ENCODE measurements around the gene FAM3C. TPM values are rescaled to one million over a fixed set of nuclear protein-coding genes. Genes with fewer than 3 reads are reported as not detected.

The FAM3C gene
- total and polyA plus RNA-seq, 2 of the 4 experiments (the other 2 are of a cell fraction) = 11.5 to 45.8 TPM

- H3K4me3 ChIP-seq (ENCODE audit: insufficient read depth, low read depth, low read length) = no peak overlapping the region
- in situ Hi-C loops (cut with MboI; ENCODE audit: low sequenced_read_pairs) (no loop called here), dilution Hi-C loops (cut with HindIII; ENCODE audit: low sequenced_read_pairs, unreplicated experiment) (no loop called here), intact Hi-C loops (cut with micrococcal nuclease) (no loop called here)
- H2AFZ ChIP-seq (replicated peaks; ENCODE audit: low read length, poor library complexity) = no peak overlapping the region
- no peak overlapping the region for H4K91ac ChIP-seq (ENCODE audit: insufficient read depth, low read depth, low read length)
- no peak overlapping the region for H4K5ac ChIP-seq (ENCODE audit: low read depth, low read length)
- no peak overlapping the region for H3K18ac ChIP-seq (ENCODE audit: low read depth, low read length)
- no peak for TF ChIP-seq FOS (IDR thresholded peaks at IDR 0.05; ENCODE audit: low read depth, low read length)
- TF ChIP-seq RCOR1 (IDR thresholded peaks at IDR 0.05; ENCODE audit: insufficient replicate concordance, low read length) = no peak
- TF ChIP-seq ELK1 (IDR thresholded peaks at IDR 0.05; ENCODE audit: borderline replicate concordance, low read depth, low read length) = no peak
- TF ChIP-seq CEBPB (IDR thresholded peaks at IDR 0.05; ENCODE audit: low read depth, low read length) = no peak
- TF ChIP-seq NFE2L2 (IDR thresholded peaks at IDR 0.05; ENCODE audit: low read depth, low read length) = no peak
- TF ChIP-seq MXI1 (IDR thresholded peaks at IDR 0.05; ENCODE audit: borderline replicate concordance, low read depth, low read length) = no peak
- TF ChIP-seq CHD1 (IDR thresholded peaks at IDR 0.05; ENCODE audit: low read depth, low read length) = no peak
- no peak for TF ChIP-seq RFX5 (IDR thresholded peaks at IDR 0.05; ENCODE audit: low read depth, low read length)
- TF ChIP-seq MAFK (IDR thresholded peaks at IDR 0.05; ENCODE audit: low read depth, low read length) = no peak
- no peak for TF ChIP-seq BHLHE40 (IDR thresholded peaks at IDR 0.05; ENCODE audit: low read depth, low read length)
- TF ChIP-seq USF2 (IDR thresholded peaks at IDR 0.05; ENCODE audit: low read depth, low read length) = no peak
- no peak for TF ChIP-seq CTCF (conservative IDR thresholded peaks at IDR 0.05; ENCODE audit: low read depth, low read length)
- no TSS peak for BruUV-seq (replicated peaks)
- H2AK5ac ChIP-seq (ENCODE audit: low read depth, low read length) = no peak overlapping the region
- H3K9me3 ChIP-seq (ENCODE audit: control insufficient read depth, insufficient read depth, low read length) = no peaks in the 10 kb centered on the region
- H3K9me1 ChIP-seq (ENCODE audit: insufficient read depth, low read length) = no peaks in the 10 kb centered on the region
- no peak overlapping the region for H2BK5ac ChIP-seq (ENCODE audit: low read depth, low read length, poor library complexity, severe bottlenecking)
- WGBS, 2 experiments (ENCODE audit: extremely low coverage in 2 of 2, insufficient read length in 1 of 2) = 20% methylated on average over 1 of the region's 5 CpGs; no CpG with 5 or more reads in 1 of the 2 experiments
- H3K79me1 ChIP-seq (ENCODE audit: low read depth in 1 of 2, low read length in 2 of 2) = no peaks in the 10 kb centered on the region
- H4K8ac ChIP-seq (ENCODE audit: low read depth in 2 of 2, low read length in 2 of 2) = no peak overlapping the region
- ATAC-seq (ENCODE audit: low read depth) = no peak
- no peak overlapping the region for H3K9ac ChIP-seq (ENCODE audit: low read depth, low read length)
- H3K23ac ChIP-seq (ENCODE audit: low read depth, low read length) = no peak overlapping the region
- no peak for DNase-seq
- H3K4me1 ChIP-seq (ENCODE audit: control insufficient read depth, insufficient read depth, low read length) = no peaks in the 10 kb centered on the region
- H2AK9ac ChIP-seq (replicated peaks; ENCODE audit: low read depth, low read length, poor library complexity) = no peak overlapping the region
- no peak overlapping the region for H2BK20ac ChIP-seq (ENCODE audit: low read depth, low read length)
- H3K27me3 ChIP-seq (ENCODE audit: control insufficient read depth, insufficient read depth, low read length) = peaks cover 5% of the 10 kb centered on the region
- H3K4ac ChIP-seq (ENCODE audit: low read depth, low read length) = no peak overlapping the region
- no peak overlapping the region for H2BK120ac ChIP-seq (ENCODE audit: low read depth, low read length)
- POLR2A ChIA-PET (ENCODE audit: unreplicated experiment) = no interaction called here
- H2BK15ac ChIP-seq (ENCODE audit: low read depth, low read length) = no peak overlapping the region
- no peaks in the 10 kb centered on the region for H3K36me3 ChIP-seq (ENCODE audit: control insufficient read depth, insufficient read depth, low read length)
- H3K14ac ChIP-seq (replicated peaks; ENCODE audit: low read depth, low read length) = no peak overlapping the region
- H4K20me1 ChIP-seq (ENCODE audit: insufficient read depth, low read length) = no peaks in the 10 kb centered on the region
- no peak overlapping the region for H3K56ac ChIP-seq (ENCODE audit: extremely low read depth, insufficient read depth, low read length)
- no peak overlapping the region for H3K4me2 ChIP-seq (ENCODE audit: low read depth, low read length)
- H3K27ac ChIP-seq (ENCODE audit: insufficient read depth, low read length) = no peak overlapping the region
- CTCF ChIA-PET = interaction anchor here (0.5 kb wide), 1 partner anchor 284 kb away, joined by 4 read pairs; no protein-coding TSS in a partner anchor
Measured at GRCh38 chr7:121323515-121324302, 72.4 kb downstream of the FAM3C start.

Measured in IMR-90 (cell line).